Common myeloid progenitor, CD34-positive (primary cell): Measurements from ENCODE around the gene WSB2.

Source experiments
- CTCF ChIA-PET: fragments of 350-600 bp; sonication (Branson Sonifier 250); formaldehyde crosslinking; loops from one replicate; lab custom pipeline; 2021; ENCODE audit warnings: antibody characterized with exemption; lab: Charles Lee
- POLR2A ChIA-PET: fragments of 350-600 bp; sonication (Branson Sonifier 250); formaldehyde crosslinking; loops from one replicate; lab custom pipeline; 2021; ENCODE audit warnings: antibody characterized with exemption; lab: Charles Lee
- DNase-seq, 3 donors: peaks; one replicate each; pipeline versions ENCODE4 v3.0.0 to v3.0.0-alpha.2; 2013
- H3K27ac ChIP-seq, 2 experiments: 1 replicate in 1 of 2; 2 replicates in 1 of 2; pipeline ENCODE4 v1.7.0; 2013; ENCODE audit warnings: inconsistent platforms in 2 of 2, low read length in 2 of 2, mild to moderate bottlenecking in 2 of 2, low read depth in 1 of 2, moderate library complexity in 1 of 2; ENCODE audit not compliant: severe bottlenecking in 2 of 2, insufficient read depth in 1 of 2, poor library complexity in 1 of 2
- H3K27me3 ChIP-seq, 5 experiments: replicated peaks in 2 of 5; 1 replicate in 3 of 5; 2 replicates in 2 of 5; pipeline versions ENCODE4 v1.6.1 to v1.7.0; 2013; ENCODE audit warnings: low read length in 4 of 5, mild to moderate bottlenecking in 2 of 5, moderate library complexity in 2 of 5, inconsistent platforms in 1 of 5; ENCODE audit not compliant: insufficient read depth in 5 of 5, control insufficient read depth in 4 of 5
- H3K36me3 ChIP-seq, 4 experiments: 1 replicate in 2 of 4; 2 replicates in 2 of 4; pipeline versions ENCODE4 v1.6.1 to v1.7.0; 2013; ENCODE audit warnings: low read length in 3 of 4, control low read depth in 1 of 4, mild to moderate bottlenecking in 1 of 4; ENCODE audit not compliant: control insufficient read depth in 4 of 4, insufficient read depth in 4 of 4
- H3K4me1 ChIP-seq, 4 experiments: 1 replicate in 3 of 4; 2 replicates in 1 of 4; pipeline versions ENCODE4 v1.6.1 to v1.7.1; 2013; ENCODE audit warnings: low read length in 3 of 4, mild to moderate bottlenecking in 3 of 4, control low read depth in 1 of 4, inconsistent platforms in 1 of 4, moderate library complexity in 1 of 4; ENCODE audit not compliant: control insufficient read depth in 4 of 4, insufficient read depth in 4 of 4; ENCODE audit errors: control extremely low read depth in 1 of 4
- H3K4me3 ChIP-seq, 7 experiments: 1 replicate in 4 of 7; 2 replicates in 3 of 7; pipeline versions ENCODE4 v1.5.1 to v1.7.0; 2013; ENCODE audit warnings: mild to moderate bottlenecking in 7 of 7, low read length in 6 of 7, moderate library complexity in 6 of 7, inconsistent platforms in 2 of 7, low read depth in 2 of 7, control low read depth in 1 of 7; ENCODE audit not compliant: insufficient read depth in 4 of 7, control insufficient read depth in 1 of 7; ENCODE audit errors: extremely low read depth in 1 of 7
- H3K9me3 ChIP-seq, 5 experiments: 1 replicate in 4 of 5; 2 replicates in 1 of 5; pipeline versions ENCODE4 v1.6.1 to v1.7.1; 2013; ENCODE audit warnings: low read length in 4 of 5, mild to moderate bottlenecking in 2 of 5, inconsistent platforms in 1 of 5, low read depth in 1 of 5, moderate library complexity in 1 of 5; ENCODE audit not compliant: control insufficient read depth in 4 of 5, insufficient read depth in 2 of 5; ENCODE audit errors: control extremely low read depth in 1 of 5
- WGBS: methylation state at CpG from one replicate; pipeline ENCODE4 v1.1.5; 2013; ENCODE audit not compliant: insufficient coverage; 5-methylcytosine and 5-hydroxymethylcytosine counted together

WSB2 gene

DNA sequence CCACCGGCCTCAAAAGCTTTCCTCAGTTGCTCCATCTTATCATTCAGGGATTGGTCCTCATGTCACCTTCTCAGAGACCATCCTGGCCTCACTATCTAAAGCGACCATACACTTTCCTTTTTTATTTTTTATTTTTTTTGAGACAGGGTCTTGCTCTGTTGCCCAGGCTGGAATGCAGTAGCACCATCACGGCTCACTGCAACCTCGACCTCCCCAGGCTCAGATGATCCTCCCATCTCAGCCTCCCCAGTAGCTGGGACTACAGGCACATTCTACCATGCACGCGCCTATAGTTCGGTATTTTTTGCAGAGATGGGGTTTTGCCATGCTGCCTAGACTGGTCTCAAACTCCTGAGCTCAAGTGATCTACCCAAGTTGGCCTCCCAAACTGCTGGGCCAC is 2.8 kb downstream of the WSB2 start:
- H3K36me3 ChIP-seq: no peaks in the 10 kb centered on the region
- H3K4me3 ChIP-seq: no peak overlapping the region
- ChIA-PET CTCF (interaction anchor here (1.0 kb wide), 1 partner anchor 14 kb away, joined by 3 read pairs; no protein-coding TSS in a partner anchor), POLR2A (no interaction called here)
- peaks cover 0 to 27% (median 19%) of the 10 kb centered on the region in 4 experiments for H3K4me1 ChIP-seq
- no peak for DNase-seq
- H3K27me3 ChIP-seq: no peaks in the 10 kb centered on the region
- no peaks in the 10 kb centered on the region for H3K9me3 ChIP-seq
- H3K27ac ChIP-seq: no peak overlapping the region
- WGBS: 97% methylated on average over 7 of the region's 7 CpGs

DNA sequence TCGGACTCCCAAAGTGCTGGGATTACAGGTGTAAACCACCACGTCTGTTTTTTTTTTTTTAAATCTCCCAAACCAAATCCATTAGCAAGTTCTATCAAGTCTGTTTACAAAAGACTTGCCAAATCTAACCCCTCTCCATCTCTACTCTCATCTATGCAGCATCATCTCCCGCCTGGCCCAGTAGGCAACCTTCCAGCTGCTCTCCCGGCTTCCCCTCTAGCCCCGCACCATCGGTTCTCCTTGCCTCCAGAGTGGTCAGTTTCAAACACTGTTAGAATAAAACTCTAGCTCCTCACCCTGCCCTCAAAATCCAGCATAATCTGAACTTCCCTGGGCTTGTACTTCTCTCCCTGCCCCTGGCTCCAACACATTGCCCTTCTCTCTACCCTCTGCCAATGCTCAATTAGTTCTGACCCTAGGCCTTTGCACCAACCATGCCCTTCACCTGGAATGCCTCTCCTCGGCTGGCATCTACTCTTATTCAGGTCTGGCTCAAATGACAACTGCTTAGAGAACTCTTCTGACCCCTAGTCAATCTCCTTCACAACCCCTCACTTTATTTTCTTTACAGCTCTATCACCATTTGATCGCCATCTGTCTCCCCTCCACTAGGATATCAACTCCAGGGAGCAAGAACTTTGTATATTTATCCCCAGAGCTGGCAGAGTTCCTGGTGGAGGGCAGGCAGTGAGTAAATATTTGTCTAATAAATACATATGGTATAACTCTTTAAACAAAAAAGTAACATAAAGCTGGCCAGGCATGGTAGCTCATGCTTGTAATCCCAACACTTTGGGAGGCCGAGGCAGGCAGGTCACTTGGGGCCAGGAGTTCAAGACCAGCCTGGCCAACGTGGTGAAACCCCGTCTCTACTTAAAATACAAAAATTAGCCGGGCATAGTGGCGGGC is 4.9 kb downstream of the WSB2 start:
- no peaks in the 10 kb centered on the region for H3K9me3 ChIP-seq
- ChIA-PET POLR2A (interaction anchor here (0.6 kb wide), 1 partner anchor 1607 kb away, joined by 3 read pairs; no protein-coding TSS in a partner anchor), CTCF (interaction anchor here (1.0 to 3.1 kb wide), 4 partner anchors 9 to 37 kb away, joined by 3 to 24 read pairs (median 4); no protein-coding TSS in a partner anchor)
- peaks cover 0 to 14% (median 11%) of the 10 kb centered on the region in 4 experiments for H3K4me1 ChIP-seq
- DNase-seq: no peak
- no peak overlapping the region for H3K4me3 ChIP-seq
- WGBS: 97% methylated on average over 11 of the region's 13 CpGs
- H3K27me3 ChIP-seq: no peaks in the 10 kb centered on the region
- no peak overlapping the region for H3K27ac ChIP-seq
- H3K36me3 ChIP-seq: peaks cover 0 to 16% (median 5%) of the 10 kb centered on the region in 4 experiments

DNA sequence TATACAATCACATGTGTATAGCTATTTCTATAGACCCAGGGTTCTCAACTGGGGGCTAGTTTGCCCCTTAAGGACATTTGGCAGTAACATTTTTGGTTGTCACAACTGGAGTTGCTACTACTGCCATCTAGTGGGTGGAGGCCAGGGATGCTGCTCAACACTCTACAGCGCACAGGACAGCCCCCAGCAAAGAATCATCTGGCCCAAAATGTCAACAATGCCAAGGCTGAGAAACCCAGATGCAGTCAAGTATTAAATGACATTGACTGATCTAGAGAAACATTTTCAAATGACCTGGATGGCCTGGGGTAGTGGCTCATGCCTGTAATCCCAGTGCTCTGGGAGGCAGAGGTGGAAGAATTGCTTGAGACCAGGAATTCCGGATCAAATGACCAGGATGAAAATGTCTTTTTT is 5.8 kb downstream of the WSB2 start:
- peak; percentile 85 to 90 (median 89) for DNase-seq
- Histone ChIP-seq H3K4me1 (peaks cover 0 to 11% (median 7%) of the 10 kb centered on the region in 4 experiments), H3K4me3 (no peak overlapping the region), H3K9me3 (no peaks in the 10 kb centered on the region), H3K36me3 (peaks cover 0 to 16% (median 8%) of the 10 kb centered on the region in 4 experiments), H3K27ac (no peak overlapping the region), H3K27me3 (no peaks in the 10 kb centered on the region)
- WGBS: 78% methylated on average over 1 of the region's 2 CpGs
- POLR2A ChIA-PET: no interaction called here
- CTCF ChIA-PET: interaction anchor here (0.7 to 3.1 kb wide), 5 partner anchors 10 to 177 kb away, joined by 3 to 24 read pairs (median 3); no protein-coding TSS in a partner anchor

DNA sequence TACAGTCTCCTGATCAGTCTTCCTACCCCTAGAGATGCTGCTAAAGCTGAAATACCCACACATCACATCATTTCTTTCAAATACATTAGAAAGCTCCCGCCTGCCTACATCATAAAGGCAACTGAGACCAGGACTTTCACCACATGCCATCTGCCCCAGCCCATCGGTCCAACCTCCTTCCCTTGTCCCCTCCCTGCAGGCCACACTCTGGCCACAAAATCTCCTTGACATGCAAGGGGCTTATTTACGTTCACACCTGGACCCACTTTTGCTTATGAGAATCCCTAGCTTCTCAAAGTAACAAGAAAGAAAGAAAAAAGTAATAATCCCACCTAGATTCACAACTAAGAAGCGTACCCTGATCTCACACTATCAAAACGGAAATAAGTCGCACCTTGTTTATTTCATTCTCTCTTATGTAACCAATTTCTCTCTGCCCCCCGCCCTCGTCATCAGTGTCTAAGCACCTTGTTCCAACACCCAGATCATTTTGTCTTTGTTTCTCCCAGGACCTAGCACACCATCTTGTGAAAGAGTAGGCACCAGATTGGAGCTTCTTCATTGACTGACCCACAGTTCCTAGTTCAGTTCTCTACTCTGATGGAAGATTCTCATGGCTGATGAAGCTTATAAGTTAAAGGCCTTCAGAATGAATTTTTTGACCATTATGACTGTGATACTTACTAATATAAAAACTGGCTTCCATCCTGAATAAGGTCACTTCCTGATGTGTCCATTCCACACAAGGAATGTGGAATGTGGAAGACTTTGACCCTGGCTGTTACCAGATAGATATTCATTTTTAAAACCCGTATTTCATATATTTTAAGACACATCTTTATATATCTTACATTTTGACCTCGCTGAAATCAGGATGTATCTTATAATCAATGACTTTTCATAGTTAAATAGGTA is 7.7 kb downstream of the WSB2 start:
- no peak overlapping the region for H3K27ac ChIP-seq
- WGBS: 100% methylated on average over 2 of the region's 10 CpGs
- peaks cover 0 to 16% (median 10%) of the 10 kb centered on the region in 4 experiments for H3K36me3 ChIP-seq
- no peaks in the 10 kb centered on the region for H3K27me3 ChIP-seq
- peaks cover 0 to 2% (median 0%) of the 10 kb centered on the region in 4 experiments for H3K4me1 ChIP-seq
- H3K4me3 ChIP-seq: no peak overlapping the region
- H3K9me3 ChIP-seq: no peaks in the 10 kb centered on the region
- POLR2A ChIA-PET: no interaction called here
- no peak for DNase-seq
- CTCF ChIA-PET: interaction anchor here (1.2 to 1.6 kb wide), 2 partner anchors 13 to 854 kb away, joined by 3 read pairs; no protein-coding TSS in a partner anchor

DNA sequence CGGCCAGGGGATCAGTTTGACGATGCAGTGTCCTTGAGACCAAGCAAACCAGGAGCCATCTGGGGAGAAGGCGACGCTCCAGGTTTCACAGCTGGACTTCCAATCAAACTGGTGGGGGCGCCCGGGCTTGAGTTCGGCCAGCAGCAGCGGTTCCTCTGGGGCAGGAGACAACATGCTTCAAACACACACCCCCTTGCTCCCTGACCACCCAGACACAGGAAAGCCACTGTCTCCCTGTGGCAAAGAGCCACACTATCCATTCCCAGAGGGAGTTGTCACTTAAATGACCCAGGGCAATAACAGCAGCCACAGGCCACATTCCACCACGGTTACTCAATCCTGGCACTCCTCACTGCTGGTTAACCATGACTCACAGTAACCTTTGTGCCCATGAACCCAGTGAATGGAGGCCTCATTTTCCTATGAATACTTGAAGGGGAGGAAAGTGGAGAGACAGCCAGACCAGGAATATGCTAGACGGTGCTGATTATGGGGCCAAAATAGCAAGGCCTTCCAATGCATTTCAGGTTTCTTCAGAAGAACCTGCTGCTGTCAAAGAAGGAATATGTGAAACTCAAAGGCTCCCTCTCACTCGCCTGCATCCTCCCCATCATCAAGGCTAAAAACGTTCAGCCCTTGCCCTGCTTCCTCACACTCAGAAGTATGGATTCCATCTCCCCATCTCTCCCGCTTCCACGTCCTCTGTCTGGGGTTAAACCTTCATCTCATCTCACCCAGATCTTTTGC is 8.5 kb downstream of the WSB2 start:
- H3K9me3 ChIP-seq: no peaks in the 10 kb centered on the region
- no peak overlapping the region for H3K27ac ChIP-seq
- peaks cover 0 to 16% (median 12%) of the 10 kb centered on the region in 4 experiments for H3K36me3 ChIP-seq
- ChIA-PET CTCF (interaction anchor here (1.2 kb wide), 1 partner anchor 14 kb away, joined by 3 read pairs; no protein-coding TSS in a partner anchor), POLR2A (no interaction called here)
- H3K4me3 ChIP-seq: no peak overlapping the region
- 95% methylated on average over 9 of the region's 14 CpGs for WGBS
- no peaks in the 10 kb centered on the region for H3K27me3 ChIP-seq
- no peak for DNase-seq
- peaks cover 0 to 2% (median 0%) of the 10 kb centered on the region in 4 experiments for H3K4me1 ChIP-seq
